ENCODE data around the gene CCER1. TPM values are rescaled to one million over a fixed set of nuclear protein-coding genes. Genes with fewer than 3 reads are reported as not detected.

The CCER1 gene
- total RNA-seq, 1 donor from 2014 or later, result not detected

- H3K4me3 Mint-ChIP-seq (ENCODE audit: unreplicated experiment), result no peak overlapping the region
- no peaks in the 10 kb centered on the region for H3K27me3 Mint-ChIP-seq (ENCODE audit: low read depth)
- H3K36me3 Mint-ChIP-seq (ENCODE audit: low read depth), result no peaks in the 10 kb centered on the region
- no peak for TF ChIP-seq CTCF (IDR thresholded peaks at IDR 0.05)
- H3K27ac Mint-ChIP-seq (ENCODE audit: unreplicated experiment), result no peak overlapping the region
- H3K4me1 Mint-ChIP-seq (ENCODE audit: low read depth), result peaks cover 16% of the 10 kb centered on the region
- DNase-seq (ENCODE audit: low spot score), result no peak
- peaks cover 3% of the 10 kb centered on the region for H3K9me3 Mint-ChIP-seq (ENCODE audit: low read depth)
These were observed 34.8 kb downstream of the CCER1 start for GRCh38 chr12:90920222-90920621.

GRCh38 chr12:90917431-90917830 is 37.5 kb downstream of the CCER1 start:
- no peak for TF ChIP-seq CTCF (IDR thresholded peaks at IDR 0.05)
- no peaks in the 10 kb centered on the region for H3K27me3 Mint-ChIP-seq (ENCODE audit: low read depth)
- no peaks in the 10 kb centered on the region for H3K36me3 Mint-ChIP-seq (ENCODE audit: low read depth)
- peaks cover 9% of the 10 kb centered on the region for H3K9me3 Mint-ChIP-seq (ENCODE audit: low read depth)
- H3K4me3 Mint-ChIP-seq (ENCODE audit: unreplicated experiment), result no peak overlapping the region
- no peak overlapping the region for H3K27ac Mint-ChIP-seq (ENCODE audit: unreplicated experiment)
- H3K4me1 Mint-ChIP-seq (ENCODE audit: low read depth), result peaks cover 11% of the 10 kb centered on the region
- DNase-seq (ENCODE audit: low spot score), result no peak

DNA sequence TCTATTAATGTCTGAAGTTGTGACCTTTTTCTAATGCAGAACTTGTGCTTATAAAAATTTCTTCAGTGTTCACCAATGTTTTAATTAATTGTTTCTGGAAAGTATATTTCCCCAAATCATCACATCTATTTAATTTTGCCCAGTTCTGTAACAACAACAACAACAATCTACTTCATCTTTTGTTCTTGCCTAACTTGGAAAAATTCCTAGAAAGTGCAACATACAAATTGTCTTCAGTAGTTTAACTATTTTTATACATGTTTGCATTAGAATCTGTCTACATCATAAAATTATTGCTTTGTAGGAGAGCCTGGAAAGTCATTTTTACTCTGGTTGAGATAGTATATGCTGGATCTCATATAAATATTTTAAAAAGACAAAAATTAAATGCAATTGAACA is 38.5 kb downstream of the CCER1 start:
- Mint-ChIP-seq H3K27me3 (ENCODE audit: low read depth) (no peaks in the 10 kb centered on the region), H3K36me3 (ENCODE audit: low read depth) (no peaks in the 10 kb centered on the region), H3K4me3 (ENCODE audit: unreplicated experiment) (no peak overlapping the region), H3K9me3 (ENCODE audit: low read depth) (peaks cover 6% of the 10 kb centered on the region), H3K27ac (ENCODE audit: unreplicated experiment) (no peak overlapping the region), H3K4me1 (ENCODE audit: low read depth) (peaks cover 2% of the 10 kb centered on the region)
- no peak for TF ChIP-seq CTCF (IDR thresholded peaks at IDR 0.05)
- no peak for DNase-seq (ENCODE audit: low spot score)

- H3K4me3 Mint-ChIP-seq (ENCODE audit: unreplicated experiment), result no peak overlapping the region
- DNase-seq (ENCODE audit: low spot score), result no peak
- H3K27ac Mint-ChIP-seq (ENCODE audit: unreplicated experiment), result no peak overlapping the region
- no peaks in the 10 kb centered on the region for H3K4me1 Mint-ChIP-seq (ENCODE audit: low read depth)
- no peaks in the 10 kb centered on the region for H3K36me3 Mint-ChIP-seq (ENCODE audit: low read depth)
- H3K27me3 Mint-ChIP-seq (ENCODE audit: low read depth), result no peaks in the 10 kb centered on the region
- TF ChIP-seq CTCF (IDR thresholded peaks at IDR 0.05), result no peak
- peaks cover 6% of the 10 kb centered on the region for H3K9me3 Mint-ChIP-seq (ENCODE audit: low read depth)
These were observed 39.6 kb downstream of the CCER1 start for GRCh38 chr12:90915353-90915752.

- Mint-ChIP-seq H3K4me3 (ENCODE audit: unreplicated experiment) (no peak overlapping the region), H3K36me3 (ENCODE audit: low read depth) (no peaks in the 10 kb centered on the region), H3K27ac (ENCODE audit: unreplicated experiment) (no peak overlapping the region), H3K27me3 (ENCODE audit: low read depth) (no peaks in the 10 kb centered on the region), H3K4me1 (ENCODE audit: low read depth) (peaks cover 6% of the 10 kb centered on the region), H3K9me3 (ENCODE audit: low read depth) (peaks cover 6% of the 10 kb centered on the region)
- TF ChIP-seq CTCF (IDR thresholded peaks at IDR 0.05), result no peak
- DNase-seq (ENCODE audit: low spot score), result no peak
These were observed 44.0 kb downstream of the CCER1 start for GRCh38 chr12:90910958-90911357.

Data from chondrocyte (in vitro differentiated cells).